ENCODE results near the gene HERC3.
A peak's percentile ranks its signal among the peaks of the same experiment; 100 is the strongest.

Gene HERC3

GRCh38 chr4:88591787-88592599, at the start of gene HERC3:
Gene HERC3, plus strand, starts transcription at chr4:88592480. Its CDS starts 13,344 bp downstream, at chr4:88605824.
- DNase-seq, result peak; percentile 42

- DNase-seq, result no peak
These were observed 42.5 kb upstream of the HERC3 start for GRCh38 chr4:88549815-88550214.

- no peak for DNase-seq
These were observed 24.7 kb upstream of the HERC3 start for GRCh38 chr4:88567591-88567990.

GRCh38 chr4:88570001-88570400, 22.3 kb upstream of the HERC3 start:
- no peak for DNase-seq

- no peak for DNase-seq
These were observed 18.9 kb upstream of the HERC3 start for GRCh38 chr4:88573276-88573980.

- no peak for DNase-seq
These were observed 18.3 kb upstream of the HERC3 start for GRCh38 chr4:88573995-88574394.

- no peak for DNase-seq
These were observed 17.1 kb upstream of the HERC3 start for GRCh38 chr4:88575186-88575585.

GRCh38 chr4:88582493-88582892, 9.8 kb upstream of the HERC3 start:
- DNase-seq, result no peak

- no peak for DNase-seq
These were observed 8.4 kb upstream of the HERC3 start for GRCh38 chr4:88583631-88584470.

- DNase-seq, result no peak
These were observed 7.8 kb upstream of the HERC3 start for GRCh38 chr4:88584471-88584900.

GRCh38 chr4:88585917-88586316, 6.4 kb upstream of the HERC3 start:
- DNase-seq, result no peak

- DNase-seq, result no peak
These were observed 5.0 kb upstream of the HERC3 start for GRCh38 chr4:88587306-88587705.

- no peak for DNase-seq
These were observed 544 bp downstream of the HERC3 start for GRCh38 chr4:88592600-88593448.

- DNase-seq, result no peak
These were observed 5.8 kb downstream of the HERC3 start for GRCh38 chr4:88597970-88598660.

- no peak for DNase-seq
These were observed 7.0 kb downstream of the HERC3 start for GRCh38 chr4:88599298-88599697.

- no peak for DNase-seq
These were observed 7.4 kb downstream of the HERC3 start for GRCh38 chr4:88599714-88600113.

- no peak for DNase-seq
These were observed 8.0 kb downstream of the HERC3 start for GRCh38 chr4:88600176-88600838.

- DNase-seq, result no peak
These were observed 12.8 kb downstream of the HERC3 start for GRCh38 chr4:88604978-88605678.

- no peak for DNase-seq
These were observed 13.5 kb downstream of the HERC3 start for GRCh38 chr4:88605736-88606135.

GRCh38 chr4:88606832-88607231, 14.6 kb downstream of the HERC3 start:
- no peak for DNase-seq

GRCh38 chr4:88609387-88609786, 17.1 kb downstream of the HERC3 start:
- no peak for DNase-seq
